GM18907 (cell line): ENCODE data around the gene PPP1R13L.

Experiments
- ATAC-seq: cut with Tn5 transposase; IDR thresholded peaks from one replicate; pipeline ENCODE4 v1.9.1; 2021; ENCODE audit warnings: mild to moderate bottlenecking, moderate library complexity; ENCODE audit not compliant: unreplicated experiment

Gene PPP1R13L

GRCh38 chr19:45370410-45371204 lies 34.3 kb downstream of the PPP1R13L start, which contains the start of gene ERCC2:
TSS of gene ERCC2 (minus strand) at chr19:45370573. CDS start at chr19:45370540, 33 bp downstream.
- ATAC-seq, result peak; percentile 94

GRCh38 chr19:45368737-45369340 lies 36.0 kb downstream of the PPP1R13L start:
- no peak for ATAC-seq

- ATAC-seq, result no peak
Measured at GRCh38 chr19:45368127-45368526, 36.7 kb downstream of the PPP1R13L start.

- no peak for ATAC-seq
Measured at GRCh38 chr19:45364696-45365095, 40.2 kb downstream of the PPP1R13L start.

- no peak for ATAC-seq
Measured at GRCh38 chr19:45363861-45364459, 40.9 kb downstream of the PPP1R13L start.

- ATAC-seq, result no peak
Measured at GRCh38 chr19:45362291-45362690, 42.6 kb downstream of the PPP1R13L start.

- no peak for ATAC-seq
Measured at GRCh38 chr19:45361608-45362007, 43.3 kb downstream of the PPP1R13L start.

- no peak for ATAC-seq
Measured at GRCh38 chr19:45358213-45358792, 46.6 kb downstream of the PPP1R13L start.

- no peak for ATAC-seq
Measured at GRCh38 chr19:45357445-45357783, 47.5 kb downstream of the PPP1R13L start.

- ATAC-seq, result no peak
Measured at GRCh38 chr19:45356760-45357444, 48.0 kb downstream of the PPP1R13L start.

- ATAC-seq, result no peak
Measured at GRCh38 chr19:45355910-45356309, 49.0 kb downstream of the PPP1R13L start.

GRCh38 chr19:45355402-45355801 lies 49.5 kb downstream of the PPP1R13L start:
- no peak for ATAC-seq

GRCh38 chr19:45354241-45354842 lies 50.5 kb downstream of the PPP1R13L start:
- no peak for ATAC-seq

- ATAC-seq, result no peak
Measured at GRCh38 chr19:45352914-45353796, 51.7 kb downstream of the PPP1R13L start.

GRCh38 chr19:45352471-45352870 lies 52.4 kb downstream of the PPP1R13L start:
- ATAC-seq, result no peak

GRCh38 chr19:45352062-45352461 lies 52.8 kb downstream of the PPP1R13L start:
- ATAC-seq, result no peak

GRCh38 chr19:45351401-45351952 lies 53.4 kb downstream of the PPP1R13L start:
- ATAC-seq, result no peak

- ATAC-seq, result no peak
Measured at GRCh38 chr19:45350477-45351058, 54.3 kb downstream of the PPP1R13L start.

GRCh38 chr19:45349430-45349941 lies 55.4 kb downstream of the PPP1R13L start:
- ATAC-seq, result no peak
